ENCODE results near the gene AZU1. TPM values are rescaled to one million over a fixed set of nuclear protein-coding genes. Genes with fewer than 3 reads are reported as not detected.
"Not testable (repeated sequence)": the region's sequence is repeated elsewhere in the genome, so short reads cannot be mapped to it uniquely, and the experiment has no call there.

Gene AZU1
- total RNA-seq, 1 experiment from 2014 or later, result not detected

DNA sequence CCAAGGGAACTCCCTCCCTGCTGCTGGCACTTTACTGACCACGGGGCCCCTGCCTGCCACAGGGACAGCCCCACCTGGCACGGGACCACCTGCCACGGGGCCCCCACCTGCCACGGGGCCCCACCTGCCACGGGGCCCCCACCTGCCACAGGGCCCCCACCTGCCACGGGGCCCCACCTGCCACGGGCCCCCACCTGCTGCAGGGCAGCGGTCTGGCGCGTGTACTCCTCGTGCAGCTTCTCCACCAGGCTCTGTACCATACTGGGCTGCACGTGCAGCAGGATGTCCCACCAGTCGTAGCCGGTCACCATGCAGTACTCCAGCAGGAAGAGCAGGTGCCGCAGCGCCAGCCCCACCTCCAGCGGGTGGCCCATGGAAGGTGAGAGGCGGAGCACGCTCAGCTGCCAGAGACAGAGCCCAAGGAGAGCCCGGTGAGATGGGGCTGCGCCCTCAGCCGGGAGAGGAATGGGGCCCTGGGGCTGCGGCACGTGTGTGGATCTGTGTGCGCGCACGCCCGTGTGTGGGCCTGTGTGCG is 49.2 kb downstream of the AZU1 start:
- no peak for TF ChIP-seq EZH2 (IDR thresholded peaks at IDR 0.05; ENCODE audit: borderline replicate concordance, low read depth, low read length, poor library complexity, severe bottlenecking)
- TF ChIP-seq, protein P1, sequence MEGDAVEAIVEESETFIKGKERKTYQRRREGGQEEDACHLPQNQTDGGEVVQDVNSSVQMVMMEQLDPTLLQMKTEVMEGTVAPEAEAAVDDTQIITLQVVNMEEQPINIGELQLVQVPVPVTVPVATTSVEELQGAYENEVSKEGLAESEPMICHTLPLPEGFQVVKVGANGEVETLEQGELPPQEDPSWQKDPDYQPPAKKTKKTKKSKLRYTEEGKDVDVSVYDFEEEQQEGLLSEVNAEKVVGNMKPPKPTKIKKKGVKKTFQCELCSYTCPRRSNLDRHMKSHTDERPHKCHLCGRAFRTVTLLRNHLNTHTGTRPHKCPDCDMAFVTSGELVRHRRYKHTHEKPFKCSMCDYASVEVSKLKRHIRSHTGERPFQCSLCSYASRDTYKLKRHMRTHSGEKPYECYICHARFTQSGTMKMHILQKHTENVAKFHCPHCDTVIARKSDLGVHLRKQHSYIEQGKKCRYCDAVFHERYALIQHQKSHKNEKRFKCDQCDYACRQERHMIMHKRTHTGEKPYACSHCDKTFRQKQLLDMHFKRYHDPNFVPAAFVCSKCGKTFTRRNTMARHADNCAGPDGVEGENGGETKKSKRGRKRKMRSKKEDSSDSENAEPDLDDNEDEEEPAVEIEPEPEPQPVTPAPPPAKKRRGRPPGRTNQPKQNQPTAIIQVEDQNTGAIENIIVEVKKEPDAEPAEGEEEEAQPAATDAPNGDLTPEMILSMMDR (conservative IDR thresholded peaks at IDR 0.05; ENCODE audit: low read depth, low read length), result no peak
- intact Hi-C loops (cut with micrococcal nuclease; ENCODE audit: unreplicated experiment), result no loop called here
- H3K36me3 ChIP-seq (ENCODE audit: insufficient read depth, low read length, poor library complexity, severe bottlenecking), result peaks cover 17% of the 10 kb centered on the region
- no peak for DNase-seq (ENCODE audit: low spot score)
- no peaks in the 10 kb centered on the region for H3K9me3 ChIP-seq (ENCODE audit: low read depth, low read length, poor library complexity, severe bottlenecking)
- POLR2A ChIA-PET (ENCODE audit: low non-redundant PET), result no interaction called here
- CTCF ChIA-PET, result interaction anchor here (0.6 kb wide), 1 partner anchor 123 kb away, joined by 6 read pairs; no protein-coding TSS in a partner anchor
- no peak overlapping the region for H3K4me3 ChIP-seq (ENCODE audit: low read depth, low read length, poor library complexity, severe bottlenecking)
- H3K4me1 ChIP-seq (ENCODE audit: insufficient read depth, low read length, poor library complexity, severe bottlenecking), result peaks cover 13% of the 10 kb centered on the region
- no TSS peak for BruUV-seq (replicated peaks)
- no peaks in the 10 kb centered on the region for H3K27me3 ChIP-seq (replicated peaks; ENCODE audit: insufficient read depth, low read depth, low read length, poor library complexity)
- H3K27ac ChIP-seq (ENCODE audit: low read depth, low read length, poor library complexity, severe bottlenecking), result no peak overlapping the region

DNA sequence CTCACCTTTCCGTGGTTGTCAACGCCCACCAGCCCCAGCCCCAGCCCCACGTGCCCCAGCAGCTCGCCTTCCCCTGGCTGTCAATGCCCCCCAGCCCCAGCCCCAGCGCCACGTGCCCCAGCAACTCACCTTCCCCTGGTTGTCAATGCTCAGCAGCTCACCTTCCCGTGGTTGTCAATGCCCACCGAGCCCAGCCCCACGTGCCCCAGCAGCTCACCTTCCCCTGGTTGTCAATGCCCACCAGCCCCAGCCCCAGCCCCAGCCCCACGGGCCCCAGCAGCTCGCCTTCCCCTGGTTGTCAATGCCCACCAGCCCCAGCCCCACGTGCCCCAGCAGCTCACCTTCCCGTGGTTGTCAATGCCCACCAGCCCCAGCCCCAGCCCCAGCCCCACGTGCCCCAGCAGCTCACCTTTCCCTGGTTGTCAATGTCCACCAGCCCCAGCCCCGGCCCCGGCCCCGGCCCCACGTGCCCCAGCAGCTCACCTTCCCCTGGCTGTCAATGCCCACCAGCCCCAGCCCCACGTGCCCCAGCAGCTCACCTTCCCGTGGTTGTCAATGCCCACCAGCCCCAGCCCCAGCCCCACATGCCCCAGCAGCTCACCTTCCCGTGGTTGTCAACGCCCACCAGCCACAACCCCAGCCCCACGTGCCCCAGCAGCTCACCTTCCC is 50.5 kb downstream of the AZU1 start:
- H3K27ac ChIP-seq (ENCODE audit: low read depth, low read length, poor library complexity, severe bottlenecking); CTCF ChIA-PET; DNase-seq (ENCODE audit: low spot score); BruUV-seq (replicated peaks); H3K4me3 ChIP-seq (ENCODE audit: low read depth, low read length, poor library complexity, severe bottlenecking); H3K4me1 ChIP-seq (ENCODE audit: insufficient read depth, low read length, poor library complexity, severe bottlenecking); H3K9me3 ChIP-seq (ENCODE audit: low read depth, low read length, poor library complexity, severe bottlenecking); intact Hi-C loops (cut with micrococcal nuclease; ENCODE audit: unreplicated experiment); H3K27me3 ChIP-seq (replicated peaks; ENCODE audit: insufficient read depth, low read depth, low read length, poor library complexity): not testable (repeated sequence)
- peaks cover 25% of the 10 kb centered on the region for H3K36me3 ChIP-seq (ENCODE audit: insufficient read depth, low read length, poor library complexity, severe bottlenecking)
- POLR2A ChIA-PET (ENCODE audit: low non-redundant PET), result interaction anchor here (0.6 to 0.7 kb wide), 2 partner anchors 12 to 30 kb away, joined by 4 to 5 read pairs; no protein-coding TSS in a partner anchor

DNA sequence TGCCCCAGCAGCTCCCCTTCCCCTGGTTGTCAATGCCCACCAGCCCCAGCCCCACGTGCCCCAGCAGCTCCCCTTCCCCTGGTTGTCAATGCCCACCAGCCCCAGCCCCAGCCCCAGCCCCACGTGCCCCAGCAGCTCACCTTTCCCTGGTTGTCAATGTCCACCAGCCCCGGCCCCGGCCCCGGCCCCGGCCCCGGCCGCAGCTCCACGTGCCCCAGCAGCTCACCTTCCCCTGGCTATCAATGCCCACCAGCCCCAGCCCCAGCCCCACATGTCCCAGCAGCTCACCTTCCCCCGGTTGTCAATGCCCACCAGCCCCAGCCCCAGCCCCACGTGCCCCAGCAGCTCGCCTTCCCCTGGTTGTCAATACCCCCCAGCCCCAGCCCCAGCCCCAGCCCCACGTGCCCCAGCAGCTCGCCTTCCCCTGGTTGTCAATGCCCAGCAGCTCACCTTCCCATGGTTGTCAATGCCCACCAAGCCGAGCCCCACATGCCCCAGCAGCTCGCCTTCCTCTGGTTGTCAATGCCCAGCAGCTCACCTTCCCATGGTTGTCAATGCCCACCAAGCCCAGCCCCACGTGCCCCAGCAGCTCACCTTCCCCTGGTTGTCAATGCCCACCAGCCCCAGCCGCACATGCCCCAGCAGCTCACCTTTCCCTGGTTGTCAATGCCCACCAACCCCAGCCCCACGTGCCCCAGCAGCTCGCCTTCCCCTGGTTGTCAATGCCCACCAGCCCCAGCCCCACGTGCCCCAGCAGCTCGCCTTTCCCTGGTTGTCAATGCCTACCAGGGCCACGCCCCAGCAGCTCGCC is 51.3 kb downstream of the AZU1 start:
- H3K9me3 ChIP-seq (ENCODE audit: low read depth, low read length, poor library complexity, severe bottlenecking); H3K27me3 ChIP-seq (replicated peaks; ENCODE audit: insufficient read depth, low read depth, low read length, poor library complexity); H3K4me1 ChIP-seq (ENCODE audit: insufficient read depth, low read length, poor library complexity, severe bottlenecking); intact Hi-C loops (cut with micrococcal nuclease; ENCODE audit: unreplicated experiment); DNase-seq (ENCODE audit: low spot score); H3K4me3 ChIP-seq (ENCODE audit: low read depth, low read length, poor library complexity, severe bottlenecking); H3K27ac ChIP-seq (ENCODE audit: low read depth, low read length, poor library complexity, severe bottlenecking); BruUV-seq (replicated peaks): not testable (repeated sequence)
- ChIA-PET CTCF (interaction anchor here (0.6 to 0.8 kb wide), 2 partner anchors 294 to 988 kb away, joined by 3 to 5 read pairs; no protein-coding TSS in a partner anchor), POLR2A (ENCODE audit: low non-redundant PET) (interaction anchor here (0.6 kb wide), 2 partner anchors 15 to 19 kb away, joined by 3 to 4 read pairs; no protein-coding TSS in a partner anchor)
- H3K36me3 ChIP-seq (ENCODE audit: insufficient read depth, low read length, poor library complexity, severe bottlenecking), result peaks cover 25% of the 10 kb centered on the region
